Measurements from ENCODE around the gene CASKIN1. TPM values are rescaled to one million over a fixed set of nuclear protein-coding genes. Genes with fewer than 3 reads are reported as not detected.

CASKIN1 gene
- total RNA-seq, 3 donors from 2014 or later (not counting 1 experiment from before 2014, with no cell fraction given): not detected

DNA sequence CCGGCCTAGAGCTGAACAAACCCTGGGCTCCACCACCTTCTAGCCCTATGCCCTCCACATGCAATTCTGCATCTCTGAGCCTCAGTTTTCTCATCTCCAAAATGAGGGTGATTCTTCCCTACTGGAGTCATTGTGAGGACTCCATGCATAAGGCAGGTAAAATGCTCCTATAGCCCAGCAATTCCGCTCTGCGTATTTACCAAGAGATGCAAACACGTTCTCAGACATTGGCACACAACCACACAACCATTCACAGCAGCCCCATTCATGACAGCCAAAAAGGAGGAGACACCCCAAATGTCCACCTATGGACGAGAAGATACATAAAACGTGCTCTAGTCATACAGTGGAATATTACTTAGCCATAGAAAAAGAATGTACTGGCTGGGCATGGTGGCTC is 3.9 kb upstream of the CASKIN1 start:
- Histone ChIP-seq H3K9me3 (ENCODE audit: control insufficient read depth, insufficient read depth, low read length) (no peaks in the 10 kb centered on the region), H3K4me1 (ENCODE audit: control insufficient read depth, insufficient read depth, low read length) (peaks cover 17% of the 10 kb centered on the region), H3K27me3 (ENCODE audit: control insufficient read depth, insufficient read depth, low read length) (peaks cover 25% of the 10 kb centered on the region), H3K27ac (ENCODE audit: low read length) (no peak overlapping the region), H3K36me3 (ENCODE audit: control insufficient read depth, insufficient read depth, low read length) (no peaks in the 10 kb centered on the region), H3K4me3 (ENCODE audit: low read length) (no peak overlapping the region)
- 89% methylated on average over 6 of the region's 6 CpGs for WGBS (ENCODE audit: insufficient coverage)
- Mint-ChIP-seq H3K4me1 (peaks cover 6 to 13% of the 10 kb centered on the region in 2 donors), H3K27me3 (ENCODE audit: low read depth in 2 of 2) (peaks cover 11 to 22% of the 10 kb centered on the region in 2 donors), H3K36me3 (no peaks in the 10 kb centered on the region), H3K9me3 (no peaks in the 10 kb centered on the region), H3K27ac (no peak overlapping the region), H3K4me3 (no peak overlapping the region)
- DNase-seq (no peak), ATAC-seq (no peak)
- TF ChIP-seq, protein P1, sequence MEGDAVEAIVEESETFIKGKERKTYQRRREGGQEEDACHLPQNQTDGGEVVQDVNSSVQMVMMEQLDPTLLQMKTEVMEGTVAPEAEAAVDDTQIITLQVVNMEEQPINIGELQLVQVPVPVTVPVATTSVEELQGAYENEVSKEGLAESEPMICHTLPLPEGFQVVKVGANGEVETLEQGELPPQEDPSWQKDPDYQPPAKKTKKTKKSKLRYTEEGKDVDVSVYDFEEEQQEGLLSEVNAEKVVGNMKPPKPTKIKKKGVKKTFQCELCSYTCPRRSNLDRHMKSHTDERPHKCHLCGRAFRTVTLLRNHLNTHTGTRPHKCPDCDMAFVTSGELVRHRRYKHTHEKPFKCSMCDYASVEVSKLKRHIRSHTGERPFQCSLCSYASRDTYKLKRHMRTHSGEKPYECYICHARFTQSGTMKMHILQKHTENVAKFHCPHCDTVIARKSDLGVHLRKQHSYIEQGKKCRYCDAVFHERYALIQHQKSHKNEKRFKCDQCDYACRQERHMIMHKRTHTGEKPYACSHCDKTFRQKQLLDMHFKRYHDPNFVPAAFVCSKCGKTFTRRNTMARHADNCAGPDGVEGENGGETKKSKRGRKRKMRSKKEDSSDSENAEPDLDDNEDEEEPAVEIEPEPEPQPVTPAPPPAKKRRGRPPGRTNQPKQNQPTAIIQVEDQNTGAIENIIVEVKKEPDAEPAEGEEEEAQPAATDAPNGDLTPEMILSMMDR (IDR thresholded peaks at IDR 0.05): no peak
- intact Hi-C loops (cut with micrococcal nuclease): no loop called here

DNA sequence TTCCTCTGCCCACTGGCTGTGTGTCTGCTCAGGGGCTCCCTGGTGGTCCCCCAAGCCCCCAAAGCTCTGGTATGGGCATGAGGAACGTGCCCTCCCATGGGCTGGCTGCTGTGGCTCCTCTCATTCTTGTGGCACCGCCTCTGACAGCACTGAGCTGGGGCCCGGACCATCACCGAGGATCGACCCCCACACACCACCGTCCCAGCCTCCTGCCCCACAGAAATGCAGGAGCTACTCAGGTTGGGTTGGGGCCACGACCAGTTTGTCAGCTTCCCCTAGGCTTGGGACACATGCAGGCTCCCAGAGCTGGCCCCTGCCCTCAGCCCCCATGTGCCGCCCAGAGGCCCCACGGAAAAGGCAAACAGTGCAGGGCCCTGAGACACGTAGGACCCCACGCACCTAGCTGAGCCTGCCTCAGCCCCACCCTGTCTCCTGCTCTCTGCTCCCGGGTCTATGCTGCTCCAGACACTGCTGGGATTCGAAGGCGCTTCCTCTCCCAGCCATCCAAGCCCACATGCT is 3.3 kb upstream of the CASKIN1 start:
- ATAC-seq (no peak), DNase-seq (no peak)
- no peak overlapping the region for H3K4me3 Mint-ChIP-seq
- H3K4me3 ChIP-seq (ENCODE audit: low read length): no peak overlapping the region
- WGBS (ENCODE audit: insufficient coverage): 82% methylated on average over 14 of the region's 14 CpGs
- no peak overlapping the region for H3K27ac Mint-ChIP-seq
- intact Hi-C loops (cut with micrococcal nuclease): no loop called here
- peaks cover 5 to 16% of the 10 kb centered on the region in 2 donors for H3K4me1 Mint-ChIP-seq
- TF ChIP-seq, protein P1 (IDR thresholded peaks at IDR 0.05): no peak
- H3K9me3 ChIP-seq (ENCODE audit: control insufficient read depth, insufficient read depth, low read length): no peaks in the 10 kb centered on the region
- peaks cover 31% of the 10 kb centered on the region for H3K27me3 ChIP-seq (ENCODE audit: control insufficient read depth, insufficient read depth, low read length)
- peaks cover 18% of the 10 kb centered on the region for H3K4me1 ChIP-seq (ENCODE audit: control insufficient read depth, insufficient read depth, low read length)
- H3K9me3 Mint-ChIP-seq: no peaks in the 10 kb centered on the region
- no peaks in the 10 kb centered on the region for H3K36me3 ChIP-seq (ENCODE audit: control insufficient read depth, insufficient read depth, low read length)
- peaks cover 11 to 27% of the 10 kb centered on the region in 2 donors for H3K27me3 Mint-ChIP-seq (ENCODE audit: low read depth in 2 of 2)
- H3K27ac ChIP-seq (ENCODE audit: low read length): no peak overlapping the region
- no peaks in the 10 kb centered on the region for H3K36me3 Mint-ChIP-seq

DNA sequence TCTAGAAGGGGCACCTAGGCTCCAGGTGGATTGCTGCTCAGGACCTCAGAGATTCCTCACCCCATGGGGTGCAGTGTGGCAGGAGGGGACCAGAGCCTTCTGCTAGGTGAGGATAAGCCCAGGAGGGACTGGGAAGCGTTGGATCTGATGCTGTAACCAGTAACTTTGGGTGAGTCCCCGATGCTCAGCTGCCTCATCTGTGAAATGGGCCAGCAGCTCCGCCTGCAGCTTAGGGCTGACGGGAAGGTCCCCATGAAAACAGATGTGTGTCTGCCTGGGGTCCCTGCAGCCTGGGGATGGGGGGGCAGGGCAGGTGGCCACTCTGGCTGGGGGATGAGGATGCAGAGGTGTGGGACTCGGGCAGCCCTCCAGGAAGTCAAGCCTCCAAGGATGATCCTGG is 2.7 kb upstream of the CASKIN1 start:
- Mint-ChIP-seq H3K27me3 (ENCODE audit: low read depth in 2 of 2) (peaks cover 11 to 28% of the 10 kb centered on the region in 2 donors), H3K9me3 (no peaks in the 10 kb centered on the region), H3K4me1 (peaks cover 0 to 11% of the 10 kb centered on the region in 2 donors), H3K4me3 (peak overlapping the region; percentile 49), H3K36me3 (no peaks in the 10 kb centered on the region), H3K27ac (no peak overlapping the region)
- Histone ChIP-seq H3K27ac (ENCODE audit: low read length) (no peak overlapping the region), H3K4me1 (ENCODE audit: control insufficient read depth, insufficient read depth, low read length) (peaks cover 15% of the 10 kb centered on the region), H3K36me3 (ENCODE audit: control insufficient read depth, insufficient read depth, low read length) (no peaks in the 10 kb centered on the region), H3K9me3 (ENCODE audit: control insufficient read depth, insufficient read depth, low read length) (no peaks in the 10 kb centered on the region), H3K27me3 (ENCODE audit: control insufficient read depth, insufficient read depth, low read length) (peaks cover 37% of the 10 kb centered on the region), H3K4me3 (ENCODE audit: low read length) (no peak overlapping the region)
- ATAC-seq (no peak), DNase-seq (no peak)
- TF ChIP-seq, protein P1 (IDR thresholded peaks at IDR 0.05): no peak
- intact Hi-C loops (cut with micrococcal nuclease): no loop called here
- WGBS (ENCODE audit: insufficient coverage): 85% methylated on average over 5 of the region's 5 CpGs

DNA sequence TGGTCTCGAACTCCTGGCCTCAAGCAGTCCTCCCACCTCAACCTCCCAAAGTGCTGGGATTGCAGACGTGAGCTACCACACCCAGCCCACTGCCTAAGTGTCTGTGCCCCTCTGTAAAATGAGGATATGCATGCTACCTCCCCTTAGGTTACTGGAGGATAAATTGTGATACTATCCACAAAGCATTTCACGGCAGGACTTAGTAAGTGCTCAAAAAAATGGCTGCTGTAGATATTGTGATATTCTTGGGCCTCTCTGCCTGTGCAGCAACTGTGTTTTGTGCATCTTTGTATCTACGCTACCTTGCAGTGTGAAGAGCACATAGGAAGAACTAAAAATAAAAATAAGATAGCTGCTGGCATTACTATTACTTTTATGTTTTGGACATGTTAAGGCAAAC is 1.9 kb upstream of the CASKIN1 start:
- Mint-ChIP-seq H3K4me1 (peaks cover 0 to 5% of the 10 kb centered on the region in 2 donors), H3K27ac (no peak overlapping the region), H3K4me3 (peak overlapping the region; percentile 49), H3K27me3 (ENCODE audit: low read depth in 2 of 2) (peaks cover 11 to 28% of the 10 kb centered on the region in 2 donors), H3K36me3 (no peaks in the 10 kb centered on the region), H3K9me3 (no peaks in the 10 kb centered on the region)
- no peak for DNase-seq
- peaks cover 15% of the 10 kb centered on the region for H3K4me1 ChIP-seq (ENCODE audit: control insufficient read depth, insufficient read depth, low read length)
- intact Hi-C loops (cut with micrococcal nuclease): no loop called here
- WGBS (ENCODE audit: insufficient coverage): 87% methylated on average over 3 of the region's 4 CpGs
- no peak overlapping the region for H3K27ac ChIP-seq (ENCODE audit: low read length)
- H3K36me3 ChIP-seq (ENCODE audit: control insufficient read depth, insufficient read depth, low read length): no peaks in the 10 kb centered on the region
- no peak for ATAC-seq
- TF ChIP-seq, protein P1 (IDR thresholded peaks at IDR 0.05): no peak
- H3K9me3 ChIP-seq (ENCODE audit: control insufficient read depth, insufficient read depth, low read length): no peaks in the 10 kb centered on the region
- peaks cover 39% of the 10 kb centered on the region for H3K27me3 ChIP-seq (ENCODE audit: control insufficient read depth, insufficient read depth, low read length)
- no peak overlapping the region for H3K4me3 ChIP-seq (ENCODE audit: low read length)

Data from natural killer cell (primary cell).